GM23338 (cell line): ENCODE data around the gene EIF3F. TPM values are rescaled to one million over a fixed set of nuclear protein-coding genes. Genes with fewer than 3 reads are reported as not detected.

Experiments
- ATAC-seq: fragments of 200-7000 bp; cut with Tn5 transposase; 3 replicates; pipeline ENCODE4 v1.9.1; 2020
- DNase-seq: peaks from one replicate; pipeline ENCODE4 v3.0.0-alpha.2; 2015; ENCODE audit warnings: low spot score
- H2AFZ ChIP-seq: fragments of 200-600 bp; sonication (generic); 2 replicates; pipeline ENCODE4 v1.8.0; 2016; ENCODE audit warnings: antibody characterized with exemption, mild to moderate bottlenecking, moderate library complexity
- H3F3A ChIP-seq: fragments of 200-600 bp; sonication (generic); replicated peaks from 2 replicates; pipeline ENCODE4 v1.8.0; 2017; ENCODE audit warnings: antibody characterized with exemption, mixed run types, low read depth
- H3K27ac ChIP-seq: fragments of 200-600 bp; sonication (generic); 2 replicates; pipeline ENCODE4 v1.6.1; 2016; ENCODE audit warnings: low read depth
- H3K27me3 ChIP-seq: fragments of 200-600 bp; sonication (generic); 2 replicates; pipeline ENCODE4 v1.8.0; 2016; ENCODE audit warnings: mild to moderate bottlenecking, mixed run types, moderate library complexity; ENCODE audit not compliant: insufficient read depth
- H3K36me3 ChIP-seq: fragments of 200-600 bp; sonication (generic); 2 replicates; pipeline ENCODE4 v1.8.0; 2016; ENCODE audit warnings: mild to moderate bottlenecking; ENCODE audit not compliant: insufficient read depth
- H3K4me1 ChIP-seq: fragments of 200-600 bp; sonication (generic); 2 replicates; pipeline ENCODE4 v1.8.0; 2016; ENCODE audit warnings: mild to moderate bottlenecking, moderate library complexity; ENCODE audit not compliant: insufficient read depth
- H3K4me2 ChIP-seq: fragments of 200-600 bp; sonication (generic); 2 replicates; pipeline ENCODE4 v1.7.1; 2017; ENCODE audit warnings: mixed run types
- H3K4me3 ChIP-seq: fragments of 200-600 bp; sonication (generic); 2 replicates; pipeline ENCODE4 v1.6.1; 2016; ENCODE audit warnings: mixed run types
- H3K79me2 ChIP-seq: fragments of 200-600 bp; sonication (generic); replicated peaks from 2 replicates; pipeline ENCODE4 v1.8.0; 2017; ENCODE audit warnings: mild to moderate bottlenecking; ENCODE audit not compliant: insufficient read depth
- H3K9me2 ChIP-seq: fragments of 200-600 bp; sonication (generic); 2 replicates; pipeline ENCODE4 v1.8.0; 2017; ENCODE audit not compliant: insufficient read depth
- H4K20me1 ChIP-seq: fragments of 200-600 bp; sonication (generic); replicated peaks from 2 replicates; pipeline ENCODE4 v1.8.0; 2017; ENCODE audit warnings: mild to moderate bottlenecking; ENCODE audit not compliant: insufficient read depth
- H3K27ac Mint-ChIP-seq: 2 replicates; pipeline ENCODE4 v1.8.0; 2020; ENCODE audit warnings: inconsistent platforms, mild to moderate bottlenecking, moderate library complexity, mixed read lengths
- H3K27me3 Mint-ChIP-seq: 3 replicates; pipeline ENCODE4 v1.8.0; 2022; ENCODE audit warnings: low read depth, mild to moderate bottlenecking, moderate library complexity, mixed read lengths, inconsistent platforms; ENCODE audit not compliant: insufficient read depth, poor library complexity
- H3K36me3 Mint-ChIP-seq: 3 replicates; pipeline ENCODE4 v1.8.0; 2021; ENCODE audit warnings: low read depth, mild to moderate bottlenecking, inconsistent platforms, moderate library complexity, mixed read lengths
- H3K4me1 Mint-ChIP-seq: 3 replicates; pipeline ENCODE4 v1.8.0; 2020; ENCODE audit warnings: mild to moderate bottlenecking, inconsistent platforms, mixed read lengths
- H3K4me3 Mint-ChIP-seq: 3 replicates; pipeline ENCODE4 v1.8.0; 2021; ENCODE audit warnings: moderate library complexity, mild to moderate bottlenecking, inconsistent platforms, mixed read lengths
- H3K9me3 Mint-ChIP-seq: 3 replicates; pipeline ENCODE4 v1.8.0; 2020; ENCODE audit warnings: moderate library complexity, mild to moderate bottlenecking, inconsistent platforms, mixed read lengths
- CREB1 ChIP-seq: fragments of 250-450 bp; sonication (Bioruptor Pico); IDR thresholded peaks from 2 replicates; pipeline ENCODE4 v1.5.0; 2020; ENCODE audit warnings: low read depth, mild to moderate bottlenecking, moderate library complexity
- CTCF ChIP-seq, 2 experiments: fragments of 200-600 bp in 1 of 2; sonication (generic) in 1 of 2; conservative IDR thresholded peaks; 2 replicates each; pipeline versions ENCODE4 v1.5.1 to v1.6.1; 2016 to 2017; ENCODE audit warnings: antibody characterized with exemption in 2 of 2, low read depth in 2 of 2, mild to moderate bottlenecking in 2 of 2, moderate library complexity in 1 of 2
- EZH2 ChIP-seq: fragments of 200-600 bp; sonication (generic); IDR thresholded peaks from one replicate; pipeline ENCODE4 v1.8.0; 2017; ENCODE audit warnings: antibody characterized with exemption, mild to moderate bottlenecking, low read depth; ENCODE audit not compliant: unreplicated experiment
- EZH2phosphoT487 ChIP-seq: fragments of 200-600 bp; sonication (generic); IDR thresholded peaks from one replicate; pipeline ENCODE4 v1.8.1; 2018; ENCODE audit warnings: antibody characterized with exemption; ENCODE audit not compliant: unreplicated experiment
- JUNB ChIP-seq: IDR thresholded peaks from one replicate; pipeline ENCODE4 v1.6.1; 2016; ENCODE audit warnings: antibody characterized with exemption; ENCODE audit not compliant: unreplicated experiment
- NANOG ChIP-seq: IDR thresholded peaks from 2 replicates; pipeline ENCODE4 v1.6.1; 2016; ENCODE audit warnings: antibody characterized with exemption, borderline replicate concordance
- POLR2AphosphoS5 ChIP-seq: IDR thresholded peaks from 2 replicates; pipeline ENCODE4 v1.6.1; 2016; ENCODE audit warnings: antibody characterized with exemption, low read depth
- STAT1 ChIP-seq: IDR thresholded peaks from one replicate; pipeline ENCODE4 v1.6.1; 2016; ENCODE audit warnings: antibody characterized with exemption; ENCODE audit not compliant: unreplicated experiment
- ZNF114 ChIP-seq: fragments of 250-450 bp; sonication (Bioruptor Pico); IDR thresholded peaks from 2 replicates; pipeline ENCODE4 v1.5.0; 2020; ENCODE audit warnings: mild to moderate bottlenecking, moderate library complexity
- ZNF331 ChIP-seq: fragments of 250-450 bp; sonication (Bioruptor Pico); IDR thresholded peaks from 2 replicates; pipeline ENCODE4 v1.5.0; 2020; ENCODE audit warnings: low read depth, mild to moderate bottlenecking, moderate library complexity
- ZNF462 ChIP-seq: fragments of 250-450 bp; sonication (Bioruptor Pico); IDR thresholded peaks from 2 replicates; pipeline ENCODE4 v1.5.0; 2020; ENCODE audit warnings: mild to moderate bottlenecking, moderate library complexity
- polyA plus RNA-seq: library from polyadenylated mRNA; unstranded; fragments of >200 nt; fragmentation: Nextera tagmentation; extraction: Ambion mirVana; gene quantifications from 2 replicates; pipeline ENCODE4 v1.2.1, GENCODE V29; 2016
- total RNA-seq: library from RNA; depleted of rRNA; stranded (reverse); fragments of >200 nt; shearing (Covaris generic); gene quantifications from 2 replicates; pipeline ENCODE4 v1.2.3, GENCODE V29; 2014
- TF ChIP-seq, protein P1 (sequence below): IDR thresholded peaks from one replicate; pipeline ENCODE4 v1.6.1; 2018; ENCODE audit warnings: antibody characterized with exemption; ENCODE audit not compliant: unreplicated experiment
- TF ChIP-seq, protein P2 (sequence below): IDR thresholded peaks from 2 replicates; pipeline ENCODE4 v1.6.1; 2016; ENCODE audit warnings: antibody characterized with exemption

EIF3F gene
- total and polyA plus RNA-seq, 2 experiments from 2014 or later = 237 to 555 TPM

GRCh38 chr11:7941608-7942007, 45.5 kb upstream of the EIF3F start, which contains the start of gene OR10A3:
Gene OR10A3 (minus strand): TSS chr11:7941708. CDS start chr11:7939520, 2,188 bp downstream.
- no peaks in the 10 kb centered on the region; the same call in 1 of the 2 replicates for H3K36me3 ChIP-seq
- Mint-ChIP-seq H3K36me3 (no peaks in the 10 kb centered on the region), H3K4me1 (no peaks in the 10 kb centered on the region), H3K27me3 (peaks cover 2% of the 10 kb centered on the region), H3K4me3 (no peak within 1 kb of the TSS), H3K9me3 (peaks cover 10% of the 10 kb centered on the region), H3K27ac (no peak within 1 kb of the TSS)
- H3K79me2 ChIP-seq = no peaks in the 10 kb centered on the region
- DNase-seq (no peak), ATAC-seq (no peak)
- no peak within 1 kb of the TSS; the same call in 1 of the 2 replicates for H2AFZ ChIP-seq
- peaks cover 5% of the 10 kb centered on the region; the same call in 1 of the 2 replicates for H3K9me2 ChIP-seq
- H4K20me1 ChIP-seq = no peaks in the 10 kb centered on the region
- no peaks in the 10 kb centered on the region for H3K27me3 ChIP-seq
- H3K4me1 ChIP-seq = no peaks in the 10 kb centered on the region
- H3K27ac ChIP-seq = no peak within 1 kb of the TSS
- H3F3A ChIP-seq = no peaks in the 10 kb centered on the region
- no peak for TF ChIP-seq POLR2AphosphoS5
- no peak for TF ChIP-seq CREB1 (CRISPR knock-in tag)
- no peak for TF ChIP-seq NANOG
- no peak for TF ChIP-seq ZNF331 (CRISPR knock-in tag)
- no peak for TF ChIP-seq JUNB
- TF ChIP-seq CTCF (conservative IDR thresholded peaks at IDR 0.05; ENCODE audit: low read depth in 2 of 2) = no peak
- TF ChIP-seq EZH2 = no peak
- TF ChIP-seq EZH2phosphoT487 = no peak
- TF ChIP-seq ZNF114 (CRISPR knock-in tag) = no peak
- TF ChIP-seq ZNF462 (CRISPR knock-in tag) = no peak
- TF ChIP-seq, protein P1, sequence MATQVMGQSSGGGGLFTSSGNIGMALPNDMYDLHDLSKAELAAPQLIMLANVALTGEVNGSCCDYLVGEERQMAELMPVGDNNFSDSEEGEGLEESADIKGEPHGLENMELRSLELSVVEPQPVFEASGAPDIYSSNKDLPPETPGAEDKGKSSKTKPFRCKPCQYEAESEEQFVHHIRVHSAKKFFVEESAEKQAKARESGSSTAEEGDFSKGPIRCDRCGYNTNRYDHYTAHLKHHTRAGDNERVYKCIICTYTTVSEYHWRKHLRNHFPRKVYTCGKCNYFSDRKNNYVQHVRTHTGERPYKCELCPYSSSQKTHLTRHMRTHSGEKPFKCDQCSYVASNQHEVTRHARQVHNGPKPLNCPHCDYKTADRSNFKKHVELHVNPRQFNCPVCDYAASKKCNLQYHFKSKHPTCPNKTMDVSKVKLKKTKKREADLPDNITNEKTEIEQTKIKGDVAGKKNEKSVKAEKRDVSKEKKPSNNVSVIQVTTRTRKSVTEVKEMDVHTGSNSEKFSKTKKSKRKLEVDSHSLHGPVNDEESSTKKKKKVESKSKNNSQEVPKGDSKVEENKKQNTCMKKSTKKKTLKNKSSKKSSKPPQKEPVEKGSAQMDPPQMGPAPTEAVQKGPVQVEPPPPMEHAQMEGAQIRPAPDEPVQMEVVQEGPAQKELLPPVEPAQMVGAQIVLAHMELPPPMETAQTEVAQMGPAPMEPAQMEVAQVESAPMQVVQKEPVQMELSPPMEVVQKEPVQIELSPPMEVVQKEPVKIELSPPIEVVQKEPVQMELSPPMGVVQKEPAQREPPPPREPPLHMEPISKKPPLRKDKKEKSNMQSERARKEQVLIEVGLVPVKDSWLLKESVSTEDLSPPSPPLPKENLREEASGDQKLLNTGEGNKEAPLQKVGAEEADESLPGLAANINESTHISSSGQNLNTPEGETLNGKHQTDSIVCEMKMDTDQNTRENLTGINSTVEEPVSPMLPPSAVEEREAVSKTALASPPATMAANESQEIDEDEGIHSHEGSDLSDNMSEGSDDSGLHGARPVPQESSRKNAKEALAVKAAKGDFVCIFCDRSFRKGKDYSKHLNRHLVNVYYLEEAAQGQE = no peak
- no peak for TF ChIP-seq STAT1
- TF ChIP-seq, protein P2, sequence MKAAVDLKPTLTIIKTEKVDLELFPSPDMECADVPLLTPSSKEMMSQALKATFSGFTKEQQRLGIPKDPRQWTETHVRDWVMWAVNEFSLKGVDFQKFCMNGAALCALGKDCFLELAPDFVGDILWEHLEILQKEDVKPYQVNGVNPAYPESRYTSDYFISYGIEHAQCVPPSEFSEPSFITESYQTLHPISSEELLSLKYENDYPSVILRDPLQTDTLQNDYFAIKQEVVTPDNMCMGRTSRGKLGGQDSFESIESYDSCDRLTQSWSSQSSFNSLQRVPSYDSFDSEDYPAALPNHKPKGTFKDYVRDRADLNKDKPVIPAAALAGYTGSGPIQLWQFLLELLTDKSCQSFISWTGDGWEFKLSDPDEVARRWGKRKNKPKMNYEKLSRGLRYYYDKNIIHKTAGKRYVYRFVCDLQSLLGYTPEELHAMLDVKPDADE = no peak
- H3K4me2 ChIP-seq = no peak within 1 kb of the TSS
- no peak within 1 kb of the TSS for H3K4me3 ChIP-seq
